ENCODE data around the gene AK5.

Gene AK5

DNA sequence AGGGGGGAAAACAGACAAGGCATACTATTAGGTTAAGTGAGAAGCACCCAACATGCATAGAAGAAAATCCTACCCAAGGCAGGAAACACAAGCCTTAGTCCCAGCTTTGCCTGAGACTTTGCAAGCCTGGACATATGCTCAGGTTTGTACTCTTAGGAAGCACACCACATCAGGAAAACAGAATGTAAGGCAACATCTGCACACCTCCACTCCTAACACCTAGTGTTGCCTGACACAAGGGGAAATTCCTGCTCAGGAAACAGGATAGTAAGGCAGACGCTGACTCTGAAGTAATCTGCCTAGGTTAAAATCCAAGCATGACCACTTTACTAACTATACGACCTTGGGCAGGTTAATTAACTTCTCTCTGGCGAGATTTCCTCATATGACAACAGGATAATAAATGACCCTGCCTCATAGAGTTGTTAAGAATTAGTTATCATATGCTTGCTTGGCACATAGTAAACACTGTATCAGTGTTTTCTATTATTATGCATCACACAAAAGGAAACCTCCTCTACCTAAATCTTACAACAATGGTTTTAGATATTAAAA is 280.9 kb downstream of the AK5 start:
- DNase-seq (ENCODE audit: low spot score): no peak
- TF ChIP-seq, protein P1, sequence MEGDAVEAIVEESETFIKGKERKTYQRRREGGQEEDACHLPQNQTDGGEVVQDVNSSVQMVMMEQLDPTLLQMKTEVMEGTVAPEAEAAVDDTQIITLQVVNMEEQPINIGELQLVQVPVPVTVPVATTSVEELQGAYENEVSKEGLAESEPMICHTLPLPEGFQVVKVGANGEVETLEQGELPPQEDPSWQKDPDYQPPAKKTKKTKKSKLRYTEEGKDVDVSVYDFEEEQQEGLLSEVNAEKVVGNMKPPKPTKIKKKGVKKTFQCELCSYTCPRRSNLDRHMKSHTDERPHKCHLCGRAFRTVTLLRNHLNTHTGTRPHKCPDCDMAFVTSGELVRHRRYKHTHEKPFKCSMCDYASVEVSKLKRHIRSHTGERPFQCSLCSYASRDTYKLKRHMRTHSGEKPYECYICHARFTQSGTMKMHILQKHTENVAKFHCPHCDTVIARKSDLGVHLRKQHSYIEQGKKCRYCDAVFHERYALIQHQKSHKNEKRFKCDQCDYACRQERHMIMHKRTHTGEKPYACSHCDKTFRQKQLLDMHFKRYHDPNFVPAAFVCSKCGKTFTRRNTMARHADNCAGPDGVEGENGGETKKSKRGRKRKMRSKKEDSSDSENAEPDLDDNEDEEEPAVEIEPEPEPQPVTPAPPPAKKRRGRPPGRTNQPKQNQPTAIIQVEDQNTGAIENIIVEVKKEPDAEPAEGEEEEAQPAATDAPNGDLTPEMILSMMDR (IDR thresholded peaks at IDR 0.05; ENCODE audit: poor library complexity, severe bottlenecking): no peak
- peaks cover 41% of the 10 kb centered on the region for H3K36me3 ChIP-seq (ENCODE audit: low read depth)

DNA sequence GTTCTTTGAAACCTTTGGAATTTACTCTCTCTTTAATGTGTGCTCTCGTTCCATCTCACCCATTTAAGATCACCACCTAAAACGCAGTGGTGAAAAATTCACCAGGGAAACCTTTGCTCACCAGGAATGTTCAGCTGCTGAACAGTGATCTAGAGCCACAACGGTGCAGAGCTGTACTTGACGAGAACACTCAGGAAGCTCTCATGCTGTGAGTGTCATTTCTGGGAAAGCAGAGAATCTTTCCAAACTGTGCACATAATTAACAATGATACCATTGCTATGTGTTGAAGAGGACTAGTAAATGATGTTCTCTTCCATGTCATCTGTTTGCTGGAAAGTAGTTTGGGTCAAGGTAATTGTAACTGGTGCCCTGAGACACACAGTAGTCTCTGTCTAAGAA is 283.5 kb downstream of the AK5 start:
- Histone ChIP-seq H3K4me1 (ENCODE audit: insufficient read depth, poor library complexity, severe bottlenecking) (no peaks in the 10 kb centered on the region), H3K4me3 (ENCODE audit: severe bottlenecking) (no peak overlapping the region), H3K36me3 (ENCODE audit: low read depth) (peaks cover 59% of the 10 kb centered on the region), H3K27me3 (ENCODE audit: insufficient read depth, poor library complexity, severe bottlenecking) (no peaks in the 10 kb centered on the region), H3K9me3 (ENCODE audit: severe bottlenecking) (no peaks in the 10 kb centered on the region), H3K27ac (ENCODE audit: poor library complexity, severe bottlenecking) (no peak overlapping the region)
- DNase-seq (ENCODE audit: low spot score) (no peak), ATAC-seq (ENCODE audit: low read depth) (no peak)
- TF ChIP-seq, protein P1 (IDR thresholded peaks at IDR 0.05; ENCODE audit: poor library complexity, severe bottlenecking): no peak

More for the DNA sequence above, 280.9 kb downstream of the AK5 start:
- Histone ChIP-seq H3K9me3 (ENCODE audit: severe bottlenecking) (no peaks in the 10 kb centered on the region), H3K4me1 (ENCODE audit: insufficient read depth, poor library complexity, severe bottlenecking) (no peaks in the 10 kb centered on the region), H3K27ac (ENCODE audit: poor library complexity, severe bottlenecking) (no peak overlapping the region), H3K4me3 (ENCODE audit: severe bottlenecking) (no peak overlapping the region), H3K27me3 (ENCODE audit: insufficient read depth, poor library complexity, severe bottlenecking) (no peaks in the 10 kb centered on the region)
- ATAC-seq (ENCODE audit: low read depth): no peak

DNA sequence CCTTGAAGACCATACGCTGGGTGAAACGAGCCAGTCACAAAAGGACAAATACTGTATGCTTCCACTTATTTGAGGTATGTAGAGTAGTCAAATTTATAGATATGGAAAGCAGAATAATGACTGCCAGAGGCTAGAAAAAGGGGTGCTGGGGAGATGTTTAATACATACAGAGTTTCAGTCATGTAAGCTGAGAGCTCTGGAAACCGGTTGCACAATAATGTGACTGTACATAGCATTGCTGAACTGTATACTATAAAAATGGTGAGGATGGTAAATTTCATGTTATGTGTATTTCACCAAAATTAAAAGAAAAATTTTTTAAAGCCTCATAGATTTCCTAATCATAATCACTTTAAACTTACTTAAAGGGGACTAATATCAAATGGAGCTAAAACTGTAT is 289.8 kb downstream of the AK5 start:
- H3K27ac ChIP-seq (ENCODE audit: poor library complexity, severe bottlenecking): no peak overlapping the region
- TF ChIP-seq, protein P1 (IDR thresholded peaks at IDR 0.05; ENCODE audit: poor library complexity, severe bottlenecking): no peak
- H3K4me1 ChIP-seq (ENCODE audit: insufficient read depth, poor library complexity, severe bottlenecking): no peaks in the 10 kb centered on the region
- no peaks in the 10 kb centered on the region for H3K27me3 ChIP-seq (ENCODE audit: insufficient read depth, poor library complexity, severe bottlenecking)
- ATAC-seq (ENCODE audit: low read depth) (0 out of 3 replicates have a peak, but pooled peaks have one; percentile 23), DNase-seq (ENCODE audit: low spot score) (no peak)
- H3K9me3 ChIP-seq (ENCODE audit: severe bottlenecking): no peaks in the 10 kb centered on the region
- H3K36me3 ChIP-seq (ENCODE audit: low read depth): peaks cover 86% of the 10 kb centered on the region
- no peak overlapping the region for H3K4me3 ChIP-seq (ENCODE audit: severe bottlenecking)

DNA sequence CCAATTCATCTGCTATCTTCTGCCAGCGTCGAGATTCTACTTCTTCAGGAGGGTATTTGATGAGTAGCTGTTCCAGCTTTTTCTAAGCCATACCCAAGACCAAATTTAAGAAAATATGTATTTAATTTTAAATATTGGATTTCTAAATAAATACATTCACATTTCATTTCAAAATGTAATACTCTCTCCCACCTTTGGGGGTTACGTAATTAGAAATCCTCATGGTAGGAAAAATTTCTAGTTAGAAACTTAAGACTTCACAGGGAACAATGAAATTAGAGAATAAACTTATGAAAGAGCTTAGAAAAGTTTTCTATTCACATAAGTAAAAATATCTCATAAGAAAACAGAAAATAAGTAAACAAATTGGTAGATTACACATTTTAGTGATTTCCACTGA is 297.7 kb downstream of the AK5 start:
- no peaks in the 10 kb centered on the region for H3K9me3 ChIP-seq (ENCODE audit: severe bottlenecking)
- no peak overlapping the region for H3K4me3 ChIP-seq (ENCODE audit: severe bottlenecking)
- no peaks in the 10 kb centered on the region for H3K4me1 ChIP-seq (ENCODE audit: insufficient read depth, poor library complexity, severe bottlenecking)
- TF ChIP-seq, protein P1 (IDR thresholded peaks at IDR 0.05; ENCODE audit: poor library complexity, severe bottlenecking): no peak
- no peak for ATAC-seq (ENCODE audit: low read depth)
- peaks cover 93% of the 10 kb centered on the region for H3K36me3 ChIP-seq (ENCODE audit: low read depth)
- DNase-seq (ENCODE audit: low spot score): no peak
- no peaks in the 10 kb centered on the region for H3K27me3 ChIP-seq (ENCODE audit: insufficient read depth, poor library complexity, severe bottlenecking)
- H3K27ac ChIP-seq (ENCODE audit: poor library complexity, severe bottlenecking): no peak overlapping the region

DNA sequence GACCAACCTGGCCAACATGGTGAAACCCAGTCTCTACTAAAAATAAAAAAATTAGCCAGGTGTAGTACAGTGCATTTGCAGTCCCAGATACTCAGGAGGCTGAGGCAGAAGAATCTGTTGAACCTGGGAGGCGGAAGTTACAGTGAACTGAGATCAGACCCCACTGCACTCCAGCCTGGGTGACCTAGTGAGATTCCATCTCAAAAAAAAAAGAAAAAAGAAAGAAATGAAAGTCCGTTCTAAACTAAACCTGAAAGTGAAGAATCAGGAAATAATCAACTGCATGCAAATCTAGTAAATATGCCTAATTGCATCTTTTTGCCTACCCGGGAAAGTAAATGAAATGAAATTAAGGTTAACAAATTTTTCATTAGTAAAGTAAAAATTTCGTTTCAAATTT is 301.1 kb downstream of the AK5 start:
- no peaks in the 10 kb centered on the region for H3K4me1 ChIP-seq (ENCODE audit: insufficient read depth, poor library complexity, severe bottlenecking)
- H3K36me3 ChIP-seq (ENCODE audit: low read depth): peaks cover 66% of the 10 kb centered on the region
- ATAC-seq (ENCODE audit: low read depth) (no peak), DNase-seq (ENCODE audit: low spot score) (no peak)
- H3K4me3 ChIP-seq (ENCODE audit: severe bottlenecking): no peak overlapping the region
- no peak overlapping the region for H3K27ac ChIP-seq (ENCODE audit: poor library complexity, severe bottlenecking)
- no peaks in the 10 kb centered on the region for H3K9me3 ChIP-seq (ENCODE audit: severe bottlenecking)
- H3K27me3 ChIP-seq (ENCODE audit: insufficient read depth, poor library complexity, severe bottlenecking): no peaks in the 10 kb centered on the region
- TF ChIP-seq, protein P1 (IDR thresholded peaks at IDR 0.05; ENCODE audit: poor library complexity, severe bottlenecking): no peak

Data from RWPE2 (cell line).